Esophagus squamous epithelium (tissue), 4 donors: ENCODE measurements around the gene SRA1.

Experiments used
- POLR2A ChIP-seq, 4 donors: fragments of 450-650 bp; IDR thresholded peaks; one replicate each; pipeline ENCODE4 v1.6.1; 2017; ENCODE audit warnings: antibody characterized with exemption in 4 of 4, mild to moderate bottlenecking in 4 of 4, moderate library complexity in 3 of 4
- TF ChIP-seq, protein P1 (sequence below), 6 experiments: fragments of 450-650 bp in 4 of 6; fragments of 200-600 bp in 2 of 6; sonication (generic) in 2 of 6; IDR thresholded peaks; one replicate each; pipeline ENCODE4 v1.5.1; 2016 to 2019; ENCODE audit warnings: antibody characterized with exemption in 6 of 6, mild to moderate bottlenecking in 4 of 6, moderate library complexity in 4 of 6

- TF ChIP-seq, protein P1, sequence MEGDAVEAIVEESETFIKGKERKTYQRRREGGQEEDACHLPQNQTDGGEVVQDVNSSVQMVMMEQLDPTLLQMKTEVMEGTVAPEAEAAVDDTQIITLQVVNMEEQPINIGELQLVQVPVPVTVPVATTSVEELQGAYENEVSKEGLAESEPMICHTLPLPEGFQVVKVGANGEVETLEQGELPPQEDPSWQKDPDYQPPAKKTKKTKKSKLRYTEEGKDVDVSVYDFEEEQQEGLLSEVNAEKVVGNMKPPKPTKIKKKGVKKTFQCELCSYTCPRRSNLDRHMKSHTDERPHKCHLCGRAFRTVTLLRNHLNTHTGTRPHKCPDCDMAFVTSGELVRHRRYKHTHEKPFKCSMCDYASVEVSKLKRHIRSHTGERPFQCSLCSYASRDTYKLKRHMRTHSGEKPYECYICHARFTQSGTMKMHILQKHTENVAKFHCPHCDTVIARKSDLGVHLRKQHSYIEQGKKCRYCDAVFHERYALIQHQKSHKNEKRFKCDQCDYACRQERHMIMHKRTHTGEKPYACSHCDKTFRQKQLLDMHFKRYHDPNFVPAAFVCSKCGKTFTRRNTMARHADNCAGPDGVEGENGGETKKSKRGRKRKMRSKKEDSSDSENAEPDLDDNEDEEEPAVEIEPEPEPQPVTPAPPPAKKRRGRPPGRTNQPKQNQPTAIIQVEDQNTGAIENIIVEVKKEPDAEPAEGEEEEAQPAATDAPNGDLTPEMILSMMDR (IDR thresholded peaks at IDR 0.05): no peak
- TF ChIP-seq POLR2A (IDR thresholded peaks at IDR 0.05): no peak
Measured at GRCh38 chr5:140566665-140567064, 9.4 kb upstream of the SRA1 start.
